ENCODE measurements around the gene CLCNKB. TPM values are rescaled to one million over a fixed set of nuclear protein-coding genes. Genes with fewer than 3 reads are reported as not detected.

Gene CLCNKB
- total RNA-seq, 1 experiment from 2014 or later, result 0.81 TPM

DNA sequence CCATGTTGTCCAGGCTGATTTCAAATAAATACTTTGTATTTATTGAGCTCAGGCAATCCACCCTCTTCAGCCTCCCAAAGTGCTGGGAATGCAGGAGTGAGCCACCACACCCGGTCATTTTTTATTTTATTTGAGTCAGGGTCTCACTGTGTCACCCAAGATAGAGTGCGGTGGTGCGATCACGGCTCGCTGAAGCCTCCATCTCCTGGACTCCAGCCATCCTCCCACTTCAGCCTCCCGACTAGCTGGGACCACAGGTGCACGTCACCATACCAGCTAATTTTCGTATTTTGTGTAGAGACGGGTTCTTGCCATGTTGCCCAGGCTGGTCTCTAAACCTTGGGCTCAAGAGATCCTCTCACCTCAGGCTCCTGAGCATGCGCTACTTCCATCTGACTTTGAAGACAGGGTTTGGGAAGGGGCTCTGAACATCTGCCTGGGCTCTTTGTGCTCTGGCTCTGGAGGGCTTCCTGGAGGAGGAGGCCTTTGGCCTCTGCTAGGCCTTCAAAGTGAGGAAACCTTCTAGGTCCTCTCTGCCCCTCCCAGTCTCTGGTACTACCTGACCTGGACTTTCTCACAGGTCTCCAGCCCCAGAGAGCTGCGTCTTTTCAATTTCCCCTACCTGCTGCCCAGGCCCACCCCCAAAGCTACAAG, 31.5 kb upstream of the CLCNKB start:
- Histone ChIP-seq H3K27me3 (ENCODE audit: insufficient read depth, low read length) (no peaks in the 10 kb centered on the region), H3K36me3 (ENCODE audit: control insufficient read depth in 1 of 2, insufficient read depth in 2 of 2, low read length in 2 of 2) (no peaks in the 10 kb centered on the region), H3K9ac (ENCODE audit: low read length) (peak overlapping the region; percentile 66), H3K4me1 (ENCODE audit: control insufficient read depth in 1 of 2, insufficient read depth in 2 of 2, low read length in 2 of 2) (peaks cover 10 to 29% of the 10 kb centered on the region in 2 experiments), H3K4me2 (ENCODE audit: low read length) (peak overlapping the region; percentile 85), H4K20me1 (ENCODE audit: insufficient read depth) (no peaks in the 10 kb centered on the region), H3K9me3 (ENCODE audit: control insufficient read depth in 1 of 2, insufficient read depth in 1 of 2, low read depth in 1 of 2, low read length in 2 of 2) (no peaks in the 10 kb centered on the region), H3K9me2 (ENCODE audit: insufficient read depth) (no peaks in the 10 kb centered on the region), H2AFZ (ENCODE audit: low read depth, low read length, poor library complexity, severe bottlenecking) (peak overlapping the region; percentile 7), H3K79me2 (ENCODE audit: insufficient read depth, low read length) (no peaks in the 10 kb centered on the region), H3K27ac (ENCODE audit: low read depth, low read length) (peak overlapping the region; percentile 43; the same call in 1 of the 2 replicates), H3K4me3 (replicated peaks in 1 of 2; ENCODE audit: low read depth in 1 of 2, low read length in 2 of 2) (peak overlapping the region; percentile 36 to 58; a peak in 3 of 4 replicates)
- intact Hi-C loops (cut with micrococcal nuclease), result no loop called here
- CTCF ChIA-PET, result no interaction called here
- POLR2A ChIA-PET, result no interaction called here
- RAD21 ChIA-PET (ENCODE audit: low non-redundant PET in 1 of 2, low total read pairs in 2 of 2, uncharacterized antibody in 2 of 2, unreplicated experiment in 2 of 2), result no interaction called here
- BruUV-seq (replicated peaks), result no TSS peak
- TF ChIP-seq POLR2AphosphoS5 (IDR thresholded peaks at IDR 0.05; ENCODE audit: low read depth, low read length), result no peak
- TF ChIP-seq ELF1 (IDR thresholded peaks at IDR 0.05; ENCODE audit: borderline replicate concordance, low read depth), result no peak
- TF ChIP-seq ZNF274 (IDR thresholded peaks at IDR 0.05; ENCODE audit: low read depth, low read length), result no peak
- TF ChIP-seq, protein P1, sequence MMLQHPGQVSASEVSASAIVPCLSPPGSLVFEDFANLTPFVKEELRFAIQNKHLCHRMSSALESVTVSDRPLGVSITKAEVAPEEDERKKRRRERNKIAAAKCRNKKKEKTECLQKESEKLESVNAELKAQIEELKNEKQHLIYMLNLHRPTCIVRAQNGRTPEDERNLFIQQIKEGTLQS (IDR thresholded peaks at IDR 0.05), result no peak
- TF ChIP-seq ZFX (IDR thresholded peaks at IDR 0.05), result no peak
- TF ChIP-seq CBX3 (IDR thresholded peaks at IDR 0.05; ENCODE audit: low read depth), result no peak
- TF ChIP-seq, protein P2, sequence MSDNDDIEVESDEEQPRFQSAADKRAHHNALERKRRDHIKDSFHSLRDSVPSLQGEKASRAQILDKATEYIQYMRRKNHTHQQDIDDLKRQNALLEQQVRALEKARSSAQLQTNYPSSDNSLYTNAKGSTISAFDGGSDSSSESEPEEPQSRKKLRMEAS (IDR thresholded peaks at IDR 0.05), result no peak
- TF ChIP-seq, protein P3, sequence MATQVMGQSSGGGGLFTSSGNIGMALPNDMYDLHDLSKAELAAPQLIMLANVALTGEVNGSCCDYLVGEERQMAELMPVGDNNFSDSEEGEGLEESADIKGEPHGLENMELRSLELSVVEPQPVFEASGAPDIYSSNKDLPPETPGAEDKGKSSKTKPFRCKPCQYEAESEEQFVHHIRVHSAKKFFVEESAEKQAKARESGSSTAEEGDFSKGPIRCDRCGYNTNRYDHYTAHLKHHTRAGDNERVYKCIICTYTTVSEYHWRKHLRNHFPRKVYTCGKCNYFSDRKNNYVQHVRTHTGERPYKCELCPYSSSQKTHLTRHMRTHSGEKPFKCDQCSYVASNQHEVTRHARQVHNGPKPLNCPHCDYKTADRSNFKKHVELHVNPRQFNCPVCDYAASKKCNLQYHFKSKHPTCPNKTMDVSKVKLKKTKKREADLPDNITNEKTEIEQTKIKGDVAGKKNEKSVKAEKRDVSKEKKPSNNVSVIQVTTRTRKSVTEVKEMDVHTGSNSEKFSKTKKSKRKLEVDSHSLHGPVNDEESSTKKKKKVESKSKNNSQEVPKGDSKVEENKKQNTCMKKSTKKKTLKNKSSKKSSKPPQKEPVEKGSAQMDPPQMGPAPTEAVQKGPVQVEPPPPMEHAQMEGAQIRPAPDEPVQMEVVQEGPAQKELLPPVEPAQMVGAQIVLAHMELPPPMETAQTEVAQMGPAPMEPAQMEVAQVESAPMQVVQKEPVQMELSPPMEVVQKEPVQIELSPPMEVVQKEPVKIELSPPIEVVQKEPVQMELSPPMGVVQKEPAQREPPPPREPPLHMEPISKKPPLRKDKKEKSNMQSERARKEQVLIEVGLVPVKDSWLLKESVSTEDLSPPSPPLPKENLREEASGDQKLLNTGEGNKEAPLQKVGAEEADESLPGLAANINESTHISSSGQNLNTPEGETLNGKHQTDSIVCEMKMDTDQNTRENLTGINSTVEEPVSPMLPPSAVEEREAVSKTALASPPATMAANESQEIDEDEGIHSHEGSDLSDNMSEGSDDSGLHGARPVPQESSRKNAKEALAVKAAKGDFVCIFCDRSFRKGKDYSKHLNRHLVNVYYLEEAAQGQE (IDR thresholded peaks at IDR 0.05; ENCODE audit: low read depth), result no peak
- no peak for TF ChIP-seq RAD21 (IDR thresholded peaks at IDR 0.05; ENCODE audit: low read depth)
- no peak for TF ChIP-seq EGR1 (IDR thresholded peaks at IDR 0.05; ENCODE audit: low read depth)
- no peak for TF ChIP-seq FOSL1 (IDR thresholded peaks at IDR 0.05; ENCODE audit: low read depth)
- no peak for TF ChIP-seq JUND (IDR thresholded peaks at IDR 0.05)
- TF ChIP-seq, protein P4, sequence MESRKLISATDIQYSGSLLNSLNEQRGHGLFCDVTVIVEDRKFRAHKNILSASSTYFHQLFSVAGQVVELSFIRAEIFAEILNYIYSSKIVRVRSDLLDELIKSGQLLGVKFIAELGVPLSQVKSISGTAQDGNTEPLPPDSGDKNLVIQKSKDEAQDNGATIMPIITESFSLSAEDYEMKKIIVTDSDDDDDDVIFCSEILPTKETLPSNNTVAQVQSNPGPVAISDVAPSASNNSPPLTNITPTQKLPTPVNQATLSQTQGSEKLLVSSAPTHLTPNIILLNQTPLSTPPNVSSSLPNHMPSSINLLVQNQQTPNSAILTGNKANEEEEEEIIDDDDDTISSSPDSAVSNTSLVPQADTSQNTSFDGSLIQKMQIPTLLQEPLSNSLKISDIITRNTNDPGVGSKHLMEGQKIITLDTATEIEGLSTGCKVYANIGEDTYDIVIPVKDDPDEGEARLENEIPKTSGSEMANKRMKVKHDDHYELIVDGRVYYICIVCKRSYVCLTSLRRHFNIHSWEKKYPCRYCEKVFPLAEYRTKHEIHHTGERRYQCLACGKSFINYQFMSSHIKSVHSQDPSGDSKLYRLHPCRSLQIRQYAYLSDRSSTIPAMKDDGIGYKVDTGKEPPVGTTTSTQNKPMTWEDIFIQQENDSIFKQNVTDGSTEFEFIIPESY (IDR thresholded peaks at IDR 0.05; ENCODE audit: extremely low read depth, insufficient replicate concordance, low read length), result no peak
- TF ChIP-seq EZH2phosphoT487 (IDR thresholded peaks at IDR 0.05; ENCODE audit: borderline replicate concordance), result no peak
- no peak for TF ChIP-seq SP1 (IDR thresholded peaks at IDR 0.05; ENCODE audit: low read depth)
- no peak for TF ChIP-seq CEBPB (IDR thresholded peaks at IDR 0.05; ENCODE audit: low read depth)
- TF ChIP-seq YY1 (IDR thresholded peaks at IDR 0.05; ENCODE audit: extremely low read depth, insufficient replicate concordance, low read depth, low read length), result no peak
- no peak for TF ChIP-seq POLR2A (IDR thresholded peaks at IDR 0.05; ENCODE audit: borderline replicate concordance, extremely low read depth, insufficient read depth, insufficient read length)
- TF ChIP-seq EZH2 (IDR thresholded peaks at IDR 0.05), result no peak
- no peak for DNase-seq (ENCODE audit: low read depth, low spot score)
- no peak for ATAC-seq

Data from HCT116 (cell line).